Measurements from ENCODE around the gene DRD5. TPM values are rescaled to one million over a fixed set of nuclear protein-coding genes. Genes with fewer than 3 reads are reported as not detected.

The DRD5 gene
- total and polyA plus RNA-seq, 2 donors (not counting 3 experiments of a cell fraction or from before 2014, with no cell fraction given) = not detected

GRCh38 chr4:9745782-9746181, 35.7 kb upstream of the DRD5 start:
- Histone ChIP-seq H3K79me2 (ENCODE audit: control insufficient read depth, insufficient read depth, low read length) (no peaks in the 10 kb centered on the region), H4K20me1 (replicated peaks; ENCODE audit: control insufficient read depth, extremely low read depth, insufficient read depth, low read length) (no peaks in the 10 kb centered on the region), H3K4me3 (replicated peaks in 1 of 3; ENCODE audit: insufficient read depth in 1 of 3, low read depth in 1 of 3, low read length in 3 of 3) (no peak overlapping the region), H3K9me3 (replicated peaks; ENCODE audit: control insufficient read depth, insufficient read depth, low read length) (no peaks in the 10 kb centered on the region), H3K36me3 (ENCODE audit: control insufficient read depth in 2 of 2, extremely low read depth in 1 of 2, insufficient read depth in 2 of 2, low read length in 2 of 2) (no peaks in the 10 kb centered on the region), H3K27ac (ENCODE audit: insufficient read depth, low read depth, low read length) (no peak overlapping the region), H3K9me1 (replicated peaks; ENCODE audit: control insufficient read depth, extremely low read depth, insufficient read depth, low read length) (no peaks in the 10 kb centered on the region), H2AFZ (ENCODE audit: low read depth, low read length) (no peak overlapping the region), H3K4me2 (ENCODE audit: insufficient read depth, low read length) (no peak overlapping the region), H3K9ac (replicated peaks; ENCODE audit: extremely low read depth, insufficient read depth, low read length) (no peak overlapping the region), H3K4me1 (ENCODE audit: control insufficient read depth, extremely low read depth, insufficient read depth, low read length) (no peaks in the 10 kb centered on the region), H3K27me3 (ENCODE audit: control insufficient read depth in 2 of 2, insufficient read depth in 2 of 2, low read length in 2 of 2) (no peaks in the 10 kb centered on the region)
- BruUV-seq (replicated peaks) = no TSS peak
- intact Hi-C loops (cut with micrococcal nuclease) (no loop called here), dilution Hi-C loops (cut with MboI; ENCODE audit: extremely low pct_ligation_motif_present, low sequenced_read_pairs) (no loop called here)
- DNase-seq (ENCODE audit: low read depth, low spot score) (peak; percentile 1), FAIRE-seq (no peak)
- TF ChIP-seq FOS (IDR thresholded peaks at IDR 0.05; ENCODE audit: borderline replicate concordance, insufficient read depth, low read length) (no peak), MAX (IDR thresholded peaks at IDR 0.05; ENCODE audit: insufficient read depth, insufficient read length) (peak; percentile 40)
- POLR2A ChIA-PET = no interaction called here
- CTCF ChIA-PET = no interaction called here

GRCh38 chr4:9758641-9759317, 22.7 kb upstream of the DRD5 start:
- Histone ChIP-seq H3K36me3 (ENCODE audit: control insufficient read depth in 2 of 2, extremely low read depth in 1 of 2, insufficient read depth in 2 of 2, low read length in 2 of 2) (no peaks in the 10 kb centered on the region), H3K27me3 (ENCODE audit: control insufficient read depth in 2 of 2, insufficient read depth in 2 of 2, low read length in 2 of 2) (no peaks in the 10 kb centered on the region), H3K4me1 (ENCODE audit: control insufficient read depth, extremely low read depth, insufficient read depth, low read length) (no peaks in the 10 kb centered on the region), H3K9me1 (replicated peaks; ENCODE audit: control insufficient read depth, extremely low read depth, insufficient read depth, low read length) (no peaks in the 10 kb centered on the region), H2AFZ (ENCODE audit: low read depth, low read length) (no peak overlapping the region), H4K20me1 (replicated peaks; ENCODE audit: control insufficient read depth, extremely low read depth, insufficient read depth, low read length) (no peaks in the 10 kb centered on the region), H3K79me2 (ENCODE audit: control insufficient read depth, insufficient read depth, low read length) (no peaks in the 10 kb centered on the region), H3K4me3 (replicated peaks in 1 of 3; ENCODE audit: insufficient read depth in 1 of 3, low read depth in 1 of 3, low read length in 3 of 3) (no peak overlapping the region), H3K9ac (replicated peaks; ENCODE audit: extremely low read depth, insufficient read depth, low read length) (no peak overlapping the region), H3K27ac (ENCODE audit: insufficient read depth, low read depth, low read length) (no peak overlapping the region), H3K4me2 (ENCODE audit: insufficient read depth, low read length) (no peak overlapping the region), H3K9me3 (replicated peaks; ENCODE audit: control insufficient read depth, insufficient read depth, low read length) (no peaks in the 10 kb centered on the region)
- CTCF ChIA-PET = no interaction called here
- intact Hi-C loops (cut with micrococcal nuclease) = no loop called here
- dilution Hi-C loops (cut with MboI; ENCODE audit: extremely low pct_ligation_motif_present, low sequenced_read_pairs) = no loop called here
- POLR2A ChIA-PET = no interaction called here
- no peak for FAIRE-seq
- no TSS peak for BruUV-seq (replicated peaks)
- DNase-seq (ENCODE audit: low read depth, low spot score) = no peak
- TF ChIP-seq JUN (IDR thresholded peaks at IDR 0.05; ENCODE audit: borderline replicate concordance, insufficient read depth, insufficient read length, low read depth) (no peak), GATA2 (IDR thresholded peaks at IDR 0.05; ENCODE audit: insufficient read depth, insufficient read length, low read depth, low read length) (no peak), POLR2A (IDR thresholded peaks at IDR 0.05; ENCODE audit: low read depth, low read length) (no peak), FOS (IDR thresholded peaks at IDR 0.05; ENCODE audit: borderline replicate concordance, insufficient read depth, low read length) (no peak), EZH2 (IDR thresholded peaks at IDR 0.05; ENCODE audit: borderline replicate concordance, low read depth, low read length, severe bottlenecking) (no peak), MYC (IDR thresholded peaks at IDR 0.05; ENCODE audit: low read depth, low read length) (no peak), POLR2AphosphoS5 (IDR thresholded peaks at IDR 0.05; ENCODE audit: insufficient read depth, low read depth, low read length) (no peak), CTCF (IDR thresholded peaks at IDR 0.05; ENCODE audit: extremely low read depth in 1 of 2, insufficient read depth in 1 of 2, low read depth in 1 of 2, low read length in 2 of 2) (no peak)

All from endothelial cell of umbilical vein (primary cell).